Measurements from ENCODE around the gene PPP1R9A.
A peak's percentile ranks its signal among the peaks of the same experiment; 100 is the strongest.

PPP1R9A gene

DNA sequence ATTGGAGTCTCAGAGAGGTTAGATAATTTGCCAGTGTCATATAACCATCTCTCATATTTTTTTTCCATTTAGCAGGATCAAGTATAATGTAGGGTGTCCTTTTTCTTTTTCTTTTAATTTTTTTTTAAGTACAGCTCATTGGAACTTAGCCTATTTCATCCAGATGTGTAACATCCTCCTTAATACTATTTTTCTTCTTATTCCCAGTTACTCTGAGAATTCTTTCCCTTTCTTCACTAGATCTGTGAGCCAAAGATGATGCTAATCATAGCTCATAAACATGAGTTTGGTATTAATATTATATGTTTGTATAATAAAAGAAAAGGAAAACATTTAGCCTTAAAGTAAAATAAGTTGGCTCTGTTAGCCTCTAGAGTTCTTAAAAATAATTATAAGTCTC lies 32.8 kb downstream of the PPP1R9A start:
- no peaks in the 10 kb centered on the region for H3K27me3 ChIP-seq (ENCODE audit: control insufficient read depth in 5 of 5, insufficient read depth in 4 of 5, low read length in 5 of 5)
- no peaks in the 10 kb centered on the region for H3K4me1 ChIP-seq (ENCODE audit: control insufficient read depth in 5 of 5, insufficient read depth in 5 of 5, low read length in 5 of 5)
- no peak overlapping the region for H3K4me3 ChIP-seq (ENCODE audit: low read depth in 1 of 5, low read length in 5 of 5)
- H3K9ac ChIP-seq (ENCODE audit: low read length in 5 of 5) = no peak overlapping the region
- H3K36me3 ChIP-seq (ENCODE audit: control insufficient read depth in 5 of 5, insufficient read depth in 5 of 5, low read length in 5 of 5) = no peaks in the 10 kb centered on the region
- no peak overlapping the region for H3K27ac ChIP-seq (ENCODE audit: low read depth, low read length)
- no peaks in the 10 kb centered on the region for H3K9me3 ChIP-seq (ENCODE audit: control insufficient read depth in 5 of 5, low read length in 5 of 5)

- Histone ChIP-seq H3K27me3 (ENCODE audit: control insufficient read depth in 5 of 5, insufficient read depth in 4 of 5, low read length in 5 of 5) (no peaks in the 10 kb centered on the region), H3K4me3 (ENCODE audit: low read depth in 1 of 5, low read length in 5 of 5) (no peak overlapping the region), H3K27ac (ENCODE audit: low read depth, low read length) (no peak overlapping the region), H3K4me1 (ENCODE audit: control insufficient read depth in 5 of 5, insufficient read depth in 5 of 5, low read length in 5 of 5) (no peaks in the 10 kb centered on the region), H3K36me3 (ENCODE audit: control insufficient read depth in 5 of 5, insufficient read depth in 5 of 5, low read length in 5 of 5) (no peaks in the 10 kb centered on the region), H3K9me3 (ENCODE audit: control insufficient read depth in 5 of 5, low read length in 5 of 5) (no peaks in the 10 kb centered on the region), H3K9ac (ENCODE audit: low read length in 5 of 5) (no peak overlapping the region)
Observed at GRCh38 chr7:94941844-94942632, 34.6 kb downstream of the PPP1R9A start.

- no peaks in the 10 kb centered on the region for H3K4me1 ChIP-seq (ENCODE audit: control insufficient read depth in 5 of 5, insufficient read depth in 5 of 5, low read length in 5 of 5)
- no peak overlapping the region for H3K27ac ChIP-seq (ENCODE audit: low read depth, low read length)
Observed at GRCh38 chr7:94943134-94943533, 35.7 kb downstream of the PPP1R9A start.

DNA sequence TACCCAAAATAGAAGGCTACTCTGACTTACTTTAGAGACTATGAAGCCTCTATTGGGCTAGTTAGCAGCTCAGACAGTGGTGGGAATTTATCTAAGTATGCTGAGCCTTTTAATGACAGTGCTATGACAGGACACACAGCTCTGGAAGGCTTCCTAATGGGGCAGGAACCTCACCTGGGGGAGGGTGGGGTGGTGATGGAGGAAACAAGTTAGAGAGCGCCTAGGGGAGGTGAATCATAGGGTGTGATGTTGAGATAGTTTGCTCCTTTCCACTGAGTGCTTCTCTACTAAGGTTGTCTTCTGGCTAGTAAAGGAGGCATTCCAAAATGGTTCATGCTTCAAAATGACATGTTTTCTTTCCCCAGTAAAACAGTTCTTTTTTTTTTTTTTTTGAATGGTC lies 42.1 kb downstream of the PPP1R9A start:
- H3K4me1 ChIP-seq (ENCODE audit: control insufficient read depth in 5 of 5, insufficient read depth in 5 of 5, low read length in 5 of 5) = no peaks in the 10 kb centered on the region
- no peak overlapping the region for H3K4me3 ChIP-seq (ENCODE audit: low read depth in 1 of 5, low read length in 5 of 5)
- H3K36me3 ChIP-seq (ENCODE audit: control insufficient read depth in 5 of 5, insufficient read depth in 5 of 5, low read length in 5 of 5) = no peaks in the 10 kb centered on the region
- H3K27me3 ChIP-seq (ENCODE audit: control insufficient read depth in 5 of 5, insufficient read depth in 4 of 5, low read length in 5 of 5) = no peaks in the 10 kb centered on the region
- H3K9ac ChIP-seq (ENCODE audit: low read length in 5 of 5) = no peak overlapping the region
- no peak overlapping the region for H3K27ac ChIP-seq (ENCODE audit: low read depth, low read length)
- H3K9me3 ChIP-seq (ENCODE audit: control insufficient read depth in 5 of 5, low read length in 5 of 5) = no peaks in the 10 kb centered on the region

More at GRCh38 chr7:94943134-94943533, 35.7 kb downstream of the PPP1R9A start:
- H3K4me3 ChIP-seq (ENCODE audit: low read depth in 1 of 5, low read length in 5 of 5) = no peak overlapping the region
- no peaks in the 10 kb centered on the region for H3K9me3 ChIP-seq (ENCODE audit: control insufficient read depth in 5 of 5, low read length in 5 of 5)
- no peaks in the 10 kb centered on the region for H3K36me3 ChIP-seq (ENCODE audit: control insufficient read depth in 5 of 5, insufficient read depth in 5 of 5, low read length in 5 of 5)
- H3K27me3 ChIP-seq (ENCODE audit: control insufficient read depth in 5 of 5, insufficient read depth in 4 of 5, low read length in 5 of 5) = no peaks in the 10 kb centered on the region
- no peak overlapping the region for H3K9ac ChIP-seq (ENCODE audit: low read length in 5 of 5)

DNA sequence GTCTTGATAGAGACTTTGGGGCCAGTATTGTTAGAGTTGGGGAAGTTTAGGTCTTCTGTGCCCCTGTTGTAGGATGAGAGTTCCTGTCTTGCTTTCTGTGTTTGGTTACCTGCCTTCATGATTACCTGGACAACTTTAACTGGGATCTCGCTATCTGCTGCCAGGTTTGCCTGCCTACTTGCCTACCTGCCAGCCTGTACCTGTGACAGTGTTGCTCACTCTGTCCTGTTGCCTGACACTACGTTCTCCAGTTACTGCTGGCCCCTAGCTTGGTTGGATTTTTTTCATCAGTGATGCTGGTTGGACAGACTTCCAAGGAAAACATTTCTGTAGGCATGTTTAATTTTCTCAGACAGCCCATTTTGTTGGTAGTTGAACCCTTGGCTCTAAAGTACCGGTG lies 48.4 kb downstream of the PPP1R9A start:
- Histone ChIP-seq H3K4me3 (ENCODE audit: low read depth in 1 of 5, low read length in 5 of 5) (no peak overlapping the region), H3K27me3 (ENCODE audit: control insufficient read depth in 5 of 5, insufficient read depth in 4 of 5, low read length in 5 of 5) (no peaks in the 10 kb centered on the region), H3K36me3 (ENCODE audit: control insufficient read depth in 5 of 5, insufficient read depth in 5 of 5, low read length in 5 of 5) (no peaks in the 10 kb centered on the region), H3K9ac (ENCODE audit: low read length in 5 of 5) (no peak overlapping the region), H3K27ac (ENCODE audit: low read depth, low read length) (no peak overlapping the region), H3K4me1 (ENCODE audit: control insufficient read depth in 5 of 5, insufficient read depth in 5 of 5, low read length in 5 of 5) (no peaks in the 10 kb centered on the region), H3K9me3 (ENCODE audit: control insufficient read depth in 5 of 5, low read length in 5 of 5) (no peaks in the 10 kb centered on the region)

DNA sequence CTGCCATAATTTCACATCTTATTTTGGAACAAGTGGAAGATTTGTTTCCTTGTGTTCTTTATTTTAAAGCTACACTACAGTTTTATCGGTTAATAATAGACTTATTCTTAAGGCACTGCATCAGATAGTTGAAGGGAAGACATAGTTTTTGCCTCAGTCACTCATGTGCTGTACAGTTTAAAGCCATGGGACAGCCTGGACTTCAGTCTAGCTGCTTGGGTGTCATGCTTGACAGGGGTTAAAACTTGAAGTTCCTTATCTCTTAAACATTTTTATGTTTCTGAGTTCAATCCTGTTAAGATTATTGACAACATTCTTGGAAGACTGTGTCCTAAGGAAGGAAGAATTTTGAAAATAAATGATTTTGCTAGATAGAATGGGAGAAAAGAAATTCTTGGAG lies 49.7 kb downstream of the PPP1R9A start:
- Histone ChIP-seq H3K27ac (ENCODE audit: low read depth, low read length) (no peak overlapping the region), H3K9ac (ENCODE audit: low read length in 5 of 5) (no peak overlapping the region), H3K4me3 (ENCODE audit: low read depth in 1 of 5, low read length in 5 of 5) (no peak overlapping the region), H3K36me3 (ENCODE audit: control insufficient read depth in 5 of 5, insufficient read depth in 5 of 5, low read length in 5 of 5) (no peaks in the 10 kb centered on the region), H3K27me3 (ENCODE audit: control insufficient read depth in 5 of 5, insufficient read depth in 4 of 5, low read length in 5 of 5) (no peaks in the 10 kb centered on the region), H3K9me3 (ENCODE audit: control insufficient read depth in 5 of 5, low read length in 5 of 5) (no peaks in the 10 kb centered on the region), H3K4me1 (ENCODE audit: control insufficient read depth in 5 of 5, insufficient read depth in 5 of 5, low read length in 5 of 5) (no peaks in the 10 kb centered on the region)

GRCh38 chr7:94962661-94963060 lies 55.3 kb downstream of the PPP1R9A start:
- Histone ChIP-seq H3K36me3 (ENCODE audit: control insufficient read depth in 5 of 5, insufficient read depth in 5 of 5, low read length in 5 of 5) (no peaks in the 10 kb centered on the region), H3K4me1 (ENCODE audit: control insufficient read depth in 5 of 5, insufficient read depth in 5 of 5, low read length in 5 of 5) (no peaks in the 10 kb centered on the region), H3K4me3 (ENCODE audit: low read depth in 1 of 5, low read length in 5 of 5) (no peak overlapping the region), H3K9me3 (ENCODE audit: control insufficient read depth in 5 of 5, low read length in 5 of 5) (no peaks in the 10 kb centered on the region), H3K9ac (ENCODE audit: low read length in 5 of 5) (no peak overlapping the region), H3K27ac (ENCODE audit: low read depth, low read length) (no peak overlapping the region), H3K27me3 (ENCODE audit: control insufficient read depth in 5 of 5, insufficient read depth in 4 of 5, low read length in 5 of 5) (no peaks in the 10 kb centered on the region)

GRCh38 chr7:94969434-94970084 lies 62.2 kb downstream of the PPP1R9A start:
- Histone ChIP-seq H3K9ac (ENCODE audit: low read length in 5 of 5) (no peak overlapping the region), H3K27me3 (ENCODE audit: control insufficient read depth in 5 of 5, insufficient read depth in 4 of 5, low read length in 5 of 5) (no peaks in the 10 kb centered on the region), H3K4me3 (ENCODE audit: low read depth in 1 of 5, low read length in 5 of 5) (no peak overlapping the region), H3K4me1 (ENCODE audit: control insufficient read depth in 5 of 5, insufficient read depth in 5 of 5, low read length in 5 of 5) (peaks cover 0 to 25% (median 21%) of the 10 kb centered on the region in 5 donors), H3K36me3 (ENCODE audit: control insufficient read depth in 5 of 5, insufficient read depth in 5 of 5, low read length in 5 of 5) (no peaks in the 10 kb centered on the region), H3K27ac (ENCODE audit: low read depth, low read length) (no peak overlapping the region), H3K9me3 (ENCODE audit: control insufficient read depth in 5 of 5, low read length in 5 of 5) (no peaks in the 10 kb centered on the region)

- Histone ChIP-seq H3K27ac (ENCODE audit: low read depth, low read length) (peak overlapping the region; percentile 80), H3K9ac (ENCODE audit: low read length in 5 of 5) (no peak overlapping the region)
Observed at GRCh38 chr7:94970085-94970576, 62.7 kb downstream of the PPP1R9A start.

DNA sequence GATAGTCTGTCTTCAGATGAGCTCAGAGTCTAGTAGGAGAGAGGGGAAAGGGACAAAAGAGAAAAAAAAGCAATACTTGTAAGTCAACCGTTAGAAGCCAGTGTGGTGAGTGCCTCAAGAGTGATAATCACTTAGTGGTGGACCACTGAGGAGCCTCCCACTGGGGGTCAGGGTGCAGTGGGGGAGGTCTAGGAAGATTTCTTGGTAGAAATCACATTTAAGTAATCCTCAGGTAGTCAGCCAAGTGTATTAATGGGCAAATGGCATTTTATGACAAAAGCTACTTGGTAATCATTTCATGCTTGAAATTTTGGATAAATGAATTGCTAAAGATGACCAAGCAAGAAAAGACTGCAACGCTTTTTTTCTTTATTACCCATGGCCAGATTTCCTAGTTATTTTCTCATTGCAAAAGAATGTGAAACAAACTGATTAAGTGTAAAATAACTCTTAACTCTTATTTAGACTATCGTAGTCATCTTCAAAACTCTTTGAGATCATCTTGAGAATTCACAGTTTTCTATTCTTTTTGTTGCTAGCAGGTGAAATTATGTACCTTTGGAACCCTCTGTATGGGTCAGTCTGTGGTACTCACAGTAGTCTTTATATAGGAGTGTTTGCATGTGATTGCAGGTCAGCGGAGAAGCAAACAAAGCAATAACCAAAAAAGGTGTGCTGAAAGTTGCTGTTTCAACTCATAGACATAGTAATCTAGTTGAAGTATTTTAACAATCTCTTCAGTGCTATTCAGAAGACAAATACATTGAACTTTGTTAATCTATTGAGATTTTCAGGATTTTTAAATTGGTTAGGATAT lies 63.9 kb downstream of the PPP1R9A start:
- H3K9ac ChIP-seq (ENCODE audit: low read length in 5 of 5) = peak overlapping the region in 1 of 5 donors; percentile 56
- H3K4me1 ChIP-seq (ENCODE audit: control insufficient read depth in 5 of 5, insufficient read depth in 5 of 5, low read length in 5 of 5) = peaks cover 0 to 35% (median 21%) of the 10 kb centered on the region in 5 donors
- H3K27me3 ChIP-seq (ENCODE audit: control insufficient read depth in 5 of 5, insufficient read depth in 4 of 5, low read length in 5 of 5) = no peaks in the 10 kb centered on the region
- no peaks in the 10 kb centered on the region for H3K36me3 ChIP-seq (ENCODE audit: control insufficient read depth in 5 of 5, insufficient read depth in 5 of 5, low read length in 5 of 5)
- no peak overlapping the region for H3K4me3 ChIP-seq (ENCODE audit: low read depth in 1 of 5, low read length in 5 of 5)
- H3K9me3 ChIP-seq (ENCODE audit: control insufficient read depth in 5 of 5, low read length in 5 of 5) = no peaks in the 10 kb centered on the region
- peak overlapping the region; percentile 80 for H3K27ac ChIP-seq (ENCODE audit: low read depth, low read length)

More at GRCh38 chr7:94970085-94970576, 62.7 kb downstream of the PPP1R9A start:
- Histone ChIP-seq H3K9me3 (ENCODE audit: control insufficient read depth in 5 of 5, low read length in 5 of 5) (no peaks in the 10 kb centered on the region), H3K36me3 (ENCODE audit: control insufficient read depth in 5 of 5, insufficient read depth in 5 of 5, low read length in 5 of 5) (no peaks in the 10 kb centered on the region), H3K4me1 (ENCODE audit: control insufficient read depth in 5 of 5, insufficient read depth in 5 of 5, low read length in 5 of 5) (peaks cover 0 to 27% (median 21%) of the 10 kb centered on the region in 5 donors), H3K27me3 (ENCODE audit: control insufficient read depth in 5 of 5, insufficient read depth in 4 of 5, low read length in 5 of 5) (no peaks in the 10 kb centered on the region), H3K4me3 (ENCODE audit: low read depth in 1 of 5, low read length in 5 of 5) (no peak overlapping the region)

Measured in subcutaneous abdominal adipose tissue (tissue), 5 donors.